SK-N-SH treated with all-trans-retinoic acid at 6 μM for 48 hours (cell line): ENCODE measurements around the gene EGR1.

Experiments used
- ATAC-seq: fragments of 200-7000 bp; cut with Tn5 transposase; 3 replicates; pipeline ENCODE4 v1.9.1; 2020; ENCODE audit warnings: mild to moderate bottlenecking, moderate library complexity
- ARNTL ChIP-seq: fragments of 450-650 bp; formaldehyde crosslinking; IDR thresholded peaks from 2 replicates; pipeline ENCODE4 v1.5.0; 2020; ENCODE audit warnings: low read depth, mild to moderate bottlenecking, moderate library complexity, borderline replicate concordance
- BACH2 ChIP-seq: fragments of 250-450 bp; sonication (Bioruptor Pico); IDR thresholded peaks from 2 replicates; pipeline ENCODE4 v1.9.0; 2021; ENCODE audit warnings: mild to moderate bottlenecking, borderline replicate concordance
- CREB5 ChIP-seq: fragments of 250-450 bp; sonication (Bioruptor Pico); IDR thresholded peaks from 2 replicates; pipeline ENCODE4 v1.5.1; 2020; ENCODE audit warnings: low read depth, mild to moderate bottlenecking, moderate library complexity
- CSDC2 ChIP-seq: fragments of 250-450 bp; sonication (Bioruptor Pico); IDR thresholded peaks from 2 replicates; pipeline ENCODE4 v1.5.0; 2020; ENCODE audit warnings: mild to moderate bottlenecking, moderate library complexity
- CSRNP3 ChIP-seq: fragments of 250-450 bp; sonication (Bioruptor Pico); IDR thresholded peaks from 2 replicates; pipeline ENCODE4 v1.5.1; 2021; ENCODE audit warnings: mild to moderate bottlenecking, moderate library complexity
- ESRRG ChIP-seq: fragments of 250-450 bp; sonication (Bioruptor Pico); IDR thresholded peaks from 2 replicates; pipeline ENCODE4 v1.6.1; 2021; ENCODE audit warnings: mild to moderate bottlenecking
- GLIS3 ChIP-seq: fragments of 250-450 bp; sonication (Bioruptor Pico); IDR thresholded peaks from 2 replicates; pipeline ENCODE4 v1.5.0; 2020; ENCODE audit warnings: mild to moderate bottlenecking, moderate library complexity
- ISL1 ChIP-seq: fragments of 250-450 bp; sonication (Bioruptor Pico); IDR thresholded peaks from 2 replicates; pipeline ENCODE4 v2.1.2; 2022; ENCODE audit warnings: mild to moderate bottlenecking, moderate library complexity
- OSR1 ChIP-seq: fragments of 250-450 bp; sonication (Bioruptor Pico); IDR thresholded peaks from 2 replicates; pipeline ENCODE4 v1.8.0; 2022; ENCODE audit warnings: moderate library complexity, mild to moderate bottlenecking, inconsistent platforms
- PATZ1 ChIP-seq: fragments of 250-450 bp; sonication (Bioruptor Pico); IDR thresholded peaks from 2 replicates; pipeline ENCODE4 v1.8.0; 2020; ENCODE audit warnings: mild to moderate bottlenecking, moderate library complexity, borderline replicate concordance
- POU6F1 ChIP-seq: fragments of 250-450 bp; sonication (Bioruptor Pico); IDR thresholded peaks from 2 replicates; pipeline ENCODE4 v1.8.0; 2021; ENCODE audit warnings: low read depth, mild to moderate bottlenecking, moderate library complexity, borderline replicate concordance
- PPARA ChIP-seq: fragments of 250-450 bp; sonication (Bioruptor Pico); IDR thresholded peaks from 2 replicates; pipeline ENCODE4 v1.5.0; 2020; ENCODE audit warnings: mild to moderate bottlenecking, borderline replicate concordance
- SNAI2 ChIP-seq: fragments of 250-450 bp; sonication (Bioruptor Pico); IDR thresholded peaks from 2 replicates; pipeline ENCODE4 v1.5.0; 2020; ENCODE audit warnings: mild to moderate bottlenecking, moderate library complexity
- TCF4 ChIP-seq: fragments of 250-450 bp; sonication (Bioruptor Pico); IDR thresholded peaks from 2 replicates; pipeline ENCODE4 v1.8.0; 2021; ENCODE audit warnings: mild to moderate bottlenecking, moderate library complexity, borderline replicate concordance
- TOX ChIP-seq: fragments of 250-450 bp; sonication (Bioruptor Pico); IDR thresholded peaks from 2 replicates; pipeline ENCODE4 v1.8.0; 2021; ENCODE audit warnings: mild to moderate bottlenecking, moderate library complexity, borderline replicate concordance
- TSHZ2 ChIP-seq: fragments of 250-450 bp; sonication (Bioruptor Pico); IDR thresholded peaks from 2 replicates; pipeline ENCODE4 v1.5.0; 2020; ENCODE audit warnings: mild to moderate bottlenecking, moderate library complexity
- ZFP3 ChIP-seq: fragments of 250-450 bp; sonication (Bioruptor Pico); IDR thresholded peaks from 2 replicates; pipeline ENCODE4 v1.5.0; 2020; ENCODE audit warnings: mild to moderate bottlenecking, moderate library complexity
- ZFP30 ChIP-seq: fragments of 450-650 bp; formaldehyde crosslinking; IDR thresholded peaks from 2 replicates; pipeline ENCODE4 v1.5.0; 2022; ENCODE audit warnings: mild to moderate bottlenecking, moderate library complexity
- ZNF565 ChIP-seq: fragments of 450-650 bp; formaldehyde crosslinking; conservative IDR thresholded peaks from 2 replicates; pipeline ENCODE4 v1.5.0; 2020; ENCODE audit warnings: low read depth, mild to moderate bottlenecking, moderate library complexity
- ZNF70 ChIP-seq: fragments of 450-650 bp; formaldehyde crosslinking; IDR thresholded peaks from 2 replicates; pipeline ENCODE4 v1.5.0; 2020; ENCODE audit warnings: mild to moderate bottlenecking, moderate library complexity
- ZNF8 ChIP-seq: fragments of 450-650 bp; formaldehyde crosslinking; IDR thresholded peaks from 2 replicates; pipeline ENCODE4 v1.5.0; 2020; ENCODE audit warnings: mild to moderate bottlenecking, moderate library complexity

The EGR1 gene

DNA sequence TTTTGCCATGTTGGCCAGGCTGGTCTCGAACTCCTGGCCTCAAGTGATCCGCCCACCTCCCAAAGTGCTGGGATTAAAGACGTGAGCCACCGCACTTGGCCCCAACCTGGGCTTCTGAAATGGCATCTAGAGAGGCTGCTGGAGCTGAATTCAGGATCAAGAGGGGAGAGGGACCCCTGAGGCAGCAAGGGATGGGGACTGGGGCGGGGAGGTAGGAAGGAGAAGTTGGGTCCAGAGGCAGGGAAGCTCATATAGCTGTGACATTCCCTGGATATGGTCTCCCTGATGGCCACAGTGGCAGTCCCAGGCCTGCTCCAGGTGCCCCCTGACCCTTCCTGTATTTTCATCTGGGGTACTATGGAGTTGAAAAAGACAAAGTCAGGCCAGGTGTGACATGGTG lies 14.3 kb upstream of the EGR1 start:
- TF ChIP-seq CSRNP3 (CRISPR knock-in tag) (no peak), PPARA (CRISPR knock-in tag) (no peak), GLIS3 (CRISPR knock-in tag) (no peak), ZFP30 (CRISPR knock-in tag) (no peak), ZNF70 (no peak), ZFP3 (CRISPR knock-in tag) (no peak), PATZ1 (CRISPR knock-in tag) (no peak), ESRRG (CRISPR knock-in tag) (no peak), BACH2 (CRISPR knock-in tag) (no peak), TSHZ2 (CRISPR knock-in tag) (no peak), CREB5 (CRISPR knock-in tag) (no peak), OSR1 (CRISPR knock-in tag) (no peak), ZNF565 (CRISPR knock-in tag) (no peak), ARNTL (no peak), CSDC2 (no peak), ISL1 (CRISPR knock-in tag) (no peak), POU6F1 (CRISPR knock-in tag) (no peak), TOX (CRISPR knock-in tag) (no peak)
- no peak for ATAC-seq

- ATAC-seq: no peak
- TF ChIP-seq SNAI2 (CRISPR knock-in tag) (no peak), TOX (CRISPR knock-in tag) (no peak), ZNF70 (no peak), ZFP30 (CRISPR knock-in tag) (no peak), GLIS3 (CRISPR knock-in tag) (no peak), ZNF8 (CRISPR knock-in tag) (no peak), PATZ1 (CRISPR knock-in tag) (no peak), PPARA (CRISPR knock-in tag) (no peak), TSHZ2 (CRISPR knock-in tag) (no peak), OSR1 (CRISPR knock-in tag) (no peak), ZFP3 (CRISPR knock-in tag) (no peak), BACH2 (CRISPR knock-in tag) (no peak), CSRNP3 (CRISPR knock-in tag) (no peak), ESRRG (CRISPR knock-in tag) (no peak), TCF4 (no peak), POU6F1 (CRISPR knock-in tag) (no peak), CSDC2 (no peak)
These were observed 12.6 kb upstream of the EGR1 start for GRCh38 chr5:138452720-138453119.
